Measurements from ENCODE around the gene LMBRD1.

The LMBRD1 gene

DNA sequence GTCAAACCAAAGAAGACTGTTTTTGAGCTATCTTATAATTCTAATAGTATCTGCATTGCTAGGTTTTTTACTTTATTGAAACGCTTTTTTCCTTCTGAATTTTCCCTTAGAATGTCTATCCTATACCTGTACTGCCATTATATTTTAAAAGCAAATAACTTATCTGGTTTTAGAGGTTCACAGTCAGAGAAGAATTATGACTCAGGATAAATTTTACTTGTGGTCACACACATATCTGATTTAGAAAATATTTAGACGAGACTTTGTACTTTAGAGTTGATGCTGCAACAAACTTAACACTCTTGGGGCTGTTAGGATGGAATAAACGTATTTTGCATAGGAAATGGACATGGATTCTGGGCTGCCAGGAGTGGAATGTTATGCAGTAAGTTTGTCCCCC, 33.0 kb downstream of the LMBRD1 start:
- intact Hi-C loops (cut with DNase I) = no loop called here
- DNase-seq = no peak

DNA sequence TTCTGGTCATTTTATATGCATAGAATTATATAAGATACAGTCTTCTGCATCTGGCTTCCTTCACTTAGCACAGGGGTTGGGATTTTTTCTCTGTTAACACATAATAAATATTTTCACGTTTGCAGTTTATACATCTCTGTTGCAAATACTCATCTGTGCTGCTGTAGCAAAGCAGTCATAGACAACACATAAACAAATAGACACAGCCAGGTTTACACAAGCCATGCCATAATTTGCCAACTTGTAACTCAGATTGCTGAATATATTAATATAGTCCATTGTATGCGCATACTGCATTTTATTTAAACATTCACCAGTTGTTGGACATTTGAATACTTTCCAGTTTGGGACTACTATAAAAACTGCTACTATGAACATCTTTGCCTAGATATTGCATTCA, 35.0 kb downstream of the LMBRD1 start:
- intact Hi-C loops (cut with DNase I) = no loop called here
- DNase-seq = no peak

DNA sequence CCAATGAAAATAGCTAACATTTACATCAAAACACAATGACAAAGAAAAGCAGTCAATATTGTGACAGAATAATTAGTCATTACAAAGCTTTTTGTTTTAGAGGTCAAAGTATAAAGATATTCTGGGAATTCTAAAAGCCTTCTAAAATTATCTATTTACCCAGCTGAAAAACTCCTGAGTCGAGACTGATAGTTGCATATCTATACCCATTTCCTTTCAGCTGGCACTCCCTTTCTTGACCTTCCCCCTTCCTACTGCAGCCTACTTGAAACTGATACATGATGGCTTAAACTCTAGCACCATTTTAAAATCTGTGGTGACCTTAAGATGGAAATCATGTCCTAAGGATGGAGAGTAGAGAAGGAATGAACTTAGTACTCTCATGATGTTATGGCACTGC, 38.6 kb downstream of the LMBRD1 start:
- intact Hi-C loops (cut with DNase I) = no loop called here
- no peak for DNase-seq

DNA sequence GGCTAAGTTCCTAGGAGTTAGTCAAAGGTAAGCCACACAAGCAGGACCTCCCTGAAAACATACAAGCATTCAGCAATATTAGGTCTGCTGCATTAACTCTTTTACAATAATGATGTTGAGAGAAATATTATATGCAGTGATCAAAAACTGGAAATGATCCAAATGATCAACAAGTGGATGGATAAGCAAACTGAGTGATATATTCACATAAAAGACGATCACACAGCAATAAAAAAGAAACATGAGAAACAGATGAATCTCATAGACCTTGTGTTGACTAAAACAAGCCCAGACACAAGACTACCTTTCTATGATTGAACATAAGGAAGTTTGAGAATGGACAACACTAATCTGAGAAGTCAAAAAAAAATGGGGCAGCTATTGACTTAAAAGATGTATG, 39.9 kb downstream of the LMBRD1 start:
- intact Hi-C loops (cut with DNase I) = no loop called here
- no peak for DNase-seq

DNA sequence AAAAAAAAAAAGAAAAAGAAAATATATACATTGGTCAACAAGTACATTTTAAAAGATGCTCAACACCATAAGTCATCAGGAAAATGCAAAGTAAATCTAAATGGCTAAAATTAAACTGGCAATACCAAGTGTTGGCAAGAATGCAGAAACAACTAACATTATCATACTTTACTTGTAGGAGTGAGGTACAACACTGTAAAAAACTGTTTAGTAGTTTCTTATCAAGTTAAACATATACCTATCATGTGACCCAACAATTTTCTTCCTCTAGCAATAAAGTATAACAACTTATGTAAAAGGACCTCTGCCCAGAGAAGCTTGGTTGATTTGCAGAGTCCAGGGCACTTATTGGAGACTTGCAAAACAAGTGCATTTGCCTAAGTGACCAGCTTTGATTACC, 40.4 kb downstream of the LMBRD1 start:
- no peak for DNase-seq
- intact Hi-C loops (cut with DNase I) = no loop called here

DNA sequence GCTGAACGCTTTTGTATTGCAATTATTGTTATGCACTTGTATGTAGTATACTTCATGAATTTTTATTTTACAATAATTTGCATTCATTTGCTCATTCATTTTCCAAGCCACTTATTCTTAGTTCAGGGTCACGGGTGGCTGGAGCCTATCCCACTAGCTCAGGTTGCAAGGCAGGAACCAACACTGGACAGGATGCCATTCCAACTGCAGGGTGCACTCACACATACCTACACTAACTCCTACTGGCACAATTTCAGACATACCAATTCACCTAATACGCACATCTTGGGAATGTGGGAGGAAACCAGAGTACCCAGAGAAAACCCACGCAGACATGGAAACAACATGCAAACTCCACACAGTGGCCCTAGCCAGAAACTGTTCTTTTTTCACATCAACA, 61.8 kb downstream of the LMBRD1 start:
- intact Hi-C loops (cut with DNase I) = loop anchor here (10.0 kb wide), 1 partner anchor 370 kb away; no protein-coding TSS in a partner anchor
- DNase-seq = no peak

DNA sequence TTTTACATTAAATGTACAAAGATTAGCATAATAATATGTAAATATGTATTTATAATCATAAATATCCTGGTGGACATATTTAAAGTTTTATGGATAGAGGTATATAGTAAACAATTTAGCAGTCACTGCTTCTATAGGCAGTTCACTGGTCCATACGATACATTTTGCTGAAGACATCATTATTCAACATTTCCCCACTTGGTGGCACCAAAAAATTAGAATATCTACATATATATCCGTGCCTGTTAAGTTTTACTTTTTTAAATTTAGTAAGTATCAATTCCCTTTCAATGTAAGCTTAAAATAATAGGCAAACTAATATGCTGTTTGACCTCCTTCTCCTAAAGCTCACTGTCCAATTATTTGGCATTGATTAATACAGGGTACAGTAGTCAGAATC, 64.2 kb downstream of the LMBRD1 start:
- intact Hi-C loops (cut with DNase I) = loop anchor here (10.0 kb wide), 1 partner anchor 372 kb away; no protein-coding TSS in a partner anchor

DNA sequence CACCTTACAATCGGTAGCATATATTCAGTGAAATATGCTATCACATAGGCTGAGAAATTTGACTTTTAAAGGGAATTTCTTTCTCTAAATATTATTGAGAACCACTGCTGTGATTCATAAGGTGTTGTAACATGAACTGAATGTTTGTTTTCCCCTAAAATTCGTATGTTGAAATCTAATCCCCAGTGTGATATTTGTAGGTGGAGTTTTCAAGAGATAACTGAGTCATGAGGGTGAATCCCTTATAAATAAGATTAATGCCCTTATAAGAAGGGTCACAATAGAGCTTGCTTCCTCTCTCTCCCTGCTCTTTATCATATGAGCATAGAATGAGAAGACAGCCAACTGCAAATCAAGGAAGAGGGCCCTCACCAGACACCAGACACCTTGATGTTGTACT, 64.8 kb downstream of the LMBRD1 start:
- DNase-seq = no peak
- intact Hi-C loops (cut with DNase I) = loop anchor here (10.0 kb wide), 1 partner anchor 373 kb away; no protein-coding TSS in a partner anchor

More for the DNA sequence above, 64.2 kb downstream of the LMBRD1 start:
- no peak for DNase-seq

DNA sequence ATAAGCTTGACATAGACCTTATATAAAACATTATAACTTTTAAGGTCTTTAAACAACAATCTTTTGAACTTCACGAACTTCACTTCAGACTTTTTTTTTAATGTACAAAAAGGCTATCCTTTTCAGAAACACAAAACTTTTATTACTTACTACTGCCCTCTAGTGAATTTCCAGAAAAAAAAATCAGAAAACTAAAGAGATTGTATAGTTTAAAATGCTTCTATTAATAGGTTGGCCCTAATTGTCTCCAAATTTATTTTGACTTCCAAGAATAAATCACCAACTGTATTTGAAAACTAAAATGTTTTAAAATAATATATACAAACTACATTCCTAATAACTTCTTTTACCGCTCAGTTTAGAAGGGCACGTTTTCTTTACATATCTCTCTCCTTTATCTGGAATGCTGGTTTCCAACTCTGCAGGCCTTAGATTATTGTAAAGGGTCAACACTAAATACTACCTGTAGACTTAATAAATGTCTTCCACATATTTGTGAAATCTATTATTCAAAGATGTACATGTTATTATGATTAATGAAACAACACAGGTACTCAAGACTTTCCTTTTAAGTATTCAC, 66.8 kb downstream of the LMBRD1 start:
- intact Hi-C loops (cut with DNase I) = loop anchor here (10.0 kb wide), 1 partner anchor 375 kb away; no protein-coding TSS in a partner anchor

DNA sequence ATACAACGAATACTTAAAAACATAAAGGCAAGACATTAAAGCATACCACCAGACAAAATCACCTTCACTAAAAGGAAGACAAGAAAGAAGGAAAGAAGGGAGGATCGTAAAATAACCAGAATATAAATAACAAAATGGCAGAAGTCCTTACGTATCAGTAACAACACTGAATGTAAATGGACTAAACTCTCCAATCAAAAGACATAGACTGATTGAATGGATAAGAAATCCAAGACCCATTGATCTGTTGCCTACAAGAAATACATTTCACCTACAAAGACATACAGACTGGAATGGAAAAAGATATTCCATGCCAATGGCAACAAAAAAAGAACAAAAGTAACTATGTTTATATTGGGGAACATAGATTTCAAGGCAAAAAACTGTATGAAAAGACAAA, 74.1 kb downstream of the LMBRD1 start:
- intact Hi-C loops (cut with DNase I) = no loop called here
- no peak for DNase-seq

More for the DNA sequence above, 66.8 kb downstream of the LMBRD1 start:
- no peak for DNase-seq

DNA sequence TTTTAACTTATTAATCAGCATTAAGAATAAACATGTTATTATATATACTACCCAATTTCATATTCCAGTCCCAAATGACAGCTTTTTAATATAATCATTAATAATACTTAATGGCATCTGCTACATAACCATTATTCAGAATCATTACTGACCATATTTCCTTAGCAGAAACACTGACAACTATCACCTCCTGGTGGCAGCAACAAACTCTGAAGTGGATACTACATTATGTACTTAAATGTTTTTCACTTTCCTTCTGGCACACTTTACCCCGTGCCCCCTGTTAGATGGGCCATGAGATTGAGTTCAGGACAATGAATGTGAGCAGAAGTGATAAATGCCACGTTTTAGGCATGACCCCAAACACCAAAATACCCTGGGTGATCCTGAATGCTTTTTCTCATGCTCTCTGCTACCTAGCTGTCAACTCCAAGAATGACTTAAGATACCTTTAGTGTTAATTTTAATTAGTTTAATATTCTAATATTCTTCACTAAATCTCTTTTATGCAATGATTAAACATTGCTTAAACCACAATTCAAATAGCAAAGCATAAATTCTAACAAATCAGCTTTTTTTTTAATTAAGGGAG, 77.1 kb downstream of the LMBRD1 start:
- intact Hi-C loops (cut with DNase I) = no loop called here

DNA sequence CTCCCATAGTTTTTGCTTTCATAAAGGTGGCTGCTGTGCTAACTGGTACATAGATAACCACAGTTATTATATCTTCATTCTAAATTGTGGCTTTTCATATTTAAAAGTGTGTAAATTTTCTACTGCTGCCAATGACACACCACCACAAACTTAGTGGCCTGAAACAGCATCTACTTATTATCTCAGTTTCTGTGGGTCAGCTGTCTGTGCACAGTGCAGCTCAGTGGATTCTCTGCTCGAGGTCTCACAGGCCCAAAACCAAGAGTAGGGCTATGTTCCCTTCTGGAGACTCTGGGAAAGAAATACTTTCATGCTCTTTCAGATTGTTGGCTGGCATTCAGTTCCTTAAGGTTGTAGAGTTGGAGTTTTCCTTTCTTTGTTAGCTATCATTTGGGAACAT, 90.1 kb downstream of the LMBRD1 start:
- no peak for DNase-seq
- intact Hi-C loops (cut with DNase I) = no loop called here

More for the DNA sequence above, 77.1 kb downstream of the LMBRD1 start:
- DNase-seq = no peak

DNA sequence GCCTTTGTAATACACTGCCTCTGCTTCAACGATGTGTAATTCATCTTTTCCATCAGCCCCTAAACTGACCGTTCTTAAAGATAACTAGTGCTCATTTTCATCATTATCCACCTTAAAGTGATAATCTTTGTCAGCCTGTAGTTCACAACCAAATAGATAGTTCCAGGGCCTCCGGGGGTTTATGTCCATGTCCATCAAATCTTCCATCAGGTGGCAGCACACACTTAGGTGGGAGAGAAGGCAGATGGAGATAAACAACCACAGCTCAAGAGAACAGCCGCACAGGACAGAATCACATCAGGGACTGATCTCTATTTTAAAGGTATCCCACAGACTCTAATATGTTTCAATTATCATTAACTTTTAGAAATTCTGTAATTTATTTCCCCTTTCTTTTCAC, 90.9 kb downstream of the LMBRD1 start:
- intact Hi-C loops (cut with DNase I) = no loop called here

DNA sequence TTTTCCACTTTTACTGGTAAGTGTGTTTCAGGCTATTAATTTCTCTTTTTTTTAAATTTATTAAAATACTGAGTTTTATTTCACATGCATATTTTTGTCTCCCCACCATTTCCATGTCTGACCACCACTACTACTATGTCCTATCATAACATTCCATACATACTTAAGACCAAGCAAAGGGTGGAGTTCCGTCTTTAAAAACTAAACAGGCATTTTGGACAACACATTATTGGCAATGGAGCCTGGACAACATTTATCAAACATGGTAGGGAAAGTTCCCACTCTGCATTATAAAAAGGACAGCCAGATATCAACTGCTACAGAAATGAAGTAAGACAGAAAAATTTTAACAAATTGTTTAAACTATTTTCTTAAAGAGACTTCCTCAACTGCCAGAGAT, 91.9 kb downstream of the LMBRD1 start:
- no peak for DNase-seq
- intact Hi-C loops (cut with DNase I) = no loop called here

More for the DNA sequence above, 90.9 kb downstream of the LMBRD1 start:
- DNase-seq = no peak

DNA sequence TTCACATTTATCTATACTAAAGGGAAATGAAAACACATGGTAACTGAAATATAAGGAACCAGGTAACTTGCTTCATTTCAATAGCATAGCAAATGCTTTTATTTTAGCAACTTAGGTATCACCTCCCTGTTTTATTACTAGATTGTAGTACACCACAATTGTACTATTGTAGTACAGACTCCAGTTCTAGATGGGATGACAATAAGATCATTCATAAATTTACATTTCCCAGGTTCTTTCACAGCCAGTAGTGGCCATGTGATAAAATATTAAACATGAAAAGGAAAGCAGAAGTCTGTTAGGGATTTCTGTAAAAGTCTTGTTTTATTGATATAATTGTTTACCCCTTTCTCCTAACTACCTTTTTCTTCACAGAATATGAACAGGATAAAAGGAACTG, 97.2 kb downstream of the LMBRD1 start:
- no peak for DNase-seq
- intact Hi-C loops (cut with DNase I) = no loop called here

DNA sequence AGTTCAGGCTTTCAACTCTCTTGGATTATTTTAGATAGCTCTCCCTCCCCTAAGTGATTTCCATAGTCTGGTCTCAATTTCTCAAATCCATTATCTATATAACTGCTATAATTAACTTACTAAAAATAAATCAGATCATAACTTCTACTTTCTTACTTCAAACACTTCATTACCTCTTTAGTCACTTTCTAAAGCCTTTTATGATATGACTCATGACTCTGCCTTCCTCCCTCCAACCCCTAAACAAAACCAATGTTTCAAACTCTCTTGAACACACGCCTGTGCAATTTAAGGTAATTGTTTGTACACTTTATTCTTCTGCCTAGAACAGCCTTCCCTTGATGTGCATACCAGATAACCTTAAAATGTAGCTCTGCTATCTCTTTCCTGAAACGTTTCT, 100.5 kb downstream of the LMBRD1 start:
- DNase-seq = no peak
- intact Hi-C loops (cut with DNase I) = no loop called here

DNA sequence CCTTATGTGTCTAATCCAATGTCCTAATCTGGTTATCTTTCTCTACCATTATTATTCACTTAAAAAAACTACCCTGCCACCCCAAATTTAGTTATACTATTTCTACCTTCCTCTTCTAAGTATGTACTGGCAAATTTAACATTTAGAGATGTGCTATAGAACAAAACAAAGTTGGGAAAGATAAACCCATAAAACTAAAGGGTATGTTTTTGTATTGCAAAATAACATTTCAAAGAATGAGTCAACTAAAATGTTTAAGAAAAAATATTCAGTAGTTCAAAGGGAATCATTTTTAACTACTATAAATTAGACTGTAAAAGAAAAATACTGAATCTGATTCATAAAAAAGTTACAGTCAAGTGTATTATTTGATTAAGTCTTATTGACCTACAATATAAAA, 103.0 kb downstream of the LMBRD1 start:
- intact Hi-C loops (cut with DNase I) = no loop called here

DNA sequence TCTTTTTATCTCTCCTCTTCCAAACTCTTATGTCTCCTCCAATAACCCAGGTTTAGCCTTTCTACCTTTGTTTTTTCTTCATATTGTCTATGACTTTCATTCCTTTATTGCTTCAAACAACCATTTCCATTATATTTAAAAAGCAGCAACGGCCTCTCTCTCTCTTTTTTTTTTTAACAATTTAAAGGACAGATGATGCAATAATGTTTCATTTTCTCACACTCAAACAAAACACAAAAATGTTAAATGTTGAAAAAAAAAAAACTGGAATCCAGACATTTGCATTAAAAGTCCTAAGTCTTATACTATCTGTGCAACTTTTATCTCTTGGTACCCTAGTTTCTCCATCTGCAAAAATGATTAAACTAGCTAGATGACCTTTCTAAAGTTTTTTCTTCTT, 105.8 kb downstream of the LMBRD1 start:
- no peak for DNase-seq
- intact Hi-C loops (cut with DNase I) = no loop called here

More for the DNA sequence above, 103.0 kb downstream of the LMBRD1 start:
- no peak for DNase-seq

DNA sequence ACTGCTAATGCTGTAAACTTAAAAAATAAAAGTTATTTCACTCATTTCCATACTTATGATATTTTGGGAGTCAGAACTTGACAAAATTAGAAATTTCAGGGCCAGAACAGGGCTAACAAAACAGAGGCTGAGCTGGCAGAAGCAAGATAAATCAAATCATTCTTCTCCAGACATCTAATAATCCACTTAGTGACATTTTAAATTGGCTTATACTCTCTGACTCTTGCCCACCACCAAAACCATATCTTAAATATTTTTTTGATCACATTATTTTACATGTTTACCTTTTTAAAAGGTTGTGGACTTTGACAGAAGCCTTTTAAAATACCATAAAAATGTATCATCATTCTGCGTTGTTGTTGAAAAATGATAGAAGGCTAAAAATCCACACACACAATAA, 116.5 kb downstream of the LMBRD1 start:
- intact Hi-C loops (cut with DNase I) = no loop called here
- no peak for DNase-seq

DNA sequence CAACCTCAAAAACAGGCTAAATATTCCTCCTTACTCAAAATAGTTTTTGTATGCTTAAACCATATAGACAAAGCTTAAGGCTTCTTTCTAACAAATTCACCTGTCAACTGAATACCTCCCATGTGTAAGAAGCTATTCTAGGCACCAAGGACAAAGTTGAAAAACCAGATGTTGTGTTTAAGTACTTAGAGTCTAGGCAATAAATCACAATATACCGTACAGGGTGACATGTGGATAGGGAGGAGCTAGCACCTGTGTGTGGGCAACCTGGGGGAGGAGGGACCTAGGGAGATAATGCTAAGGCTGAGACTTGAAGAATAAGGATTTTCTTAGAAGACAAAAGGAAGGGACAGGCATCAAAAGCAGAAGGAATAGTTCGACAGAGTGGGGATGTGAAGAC, 123.5 kb downstream of the LMBRD1 start:
- no peak for DNase-seq
- intact Hi-C loops (cut with DNase I) = no loop called here

DNA sequence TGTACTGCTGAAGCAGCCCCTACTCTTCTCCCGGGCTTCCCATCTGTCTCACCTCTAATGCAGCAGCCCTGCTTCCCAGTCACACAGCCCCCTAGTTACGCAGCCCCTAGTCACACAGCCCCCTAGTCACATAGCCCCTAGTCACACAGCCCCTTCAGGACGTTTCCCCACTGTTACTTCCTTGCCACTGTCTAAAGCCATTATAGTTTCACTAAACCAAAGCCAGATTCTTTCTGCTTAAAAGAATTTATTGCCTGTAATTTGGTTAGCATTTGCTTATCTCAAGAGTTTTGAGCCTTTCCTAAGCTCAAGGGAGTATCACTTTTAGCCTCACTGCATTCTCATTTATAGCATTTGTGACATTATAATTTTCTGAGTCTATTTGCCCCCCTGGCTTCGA, 127.9 kb downstream of the LMBRD1 start:
- intact Hi-C loops (cut with DNase I) = no loop called here
- no peak for DNase-seq

Measured in head of caudate nucleus (tissue), 42 donors.